Measurements from ENCODE around the gene F11R. TPM values are rescaled to one million over a fixed set of nuclear protein-coding genes. Genes with fewer than 3 reads are reported as not detected.

F11R gene
- total and polyA plus RNA-seq, 2 donors (not counting 3 experiments of a cell fraction or from before 2014, with no cell fraction given): 97.0 to 124 TPM

- no TSS peak for BruUV-seq (replicated peaks)
- no peaks in the 10 kb centered on the region for H3K4me1 ChIP-seq (ENCODE audit: control insufficient read depth, extremely low read depth, insufficient read depth, low read length)
- H3K9me1 ChIP-seq (replicated peaks; ENCODE audit: control insufficient read depth, extremely low read depth, insufficient read depth, low read length): no peaks in the 10 kb centered on the region
- no peak overlapping the region for H3K4me2 ChIP-seq (ENCODE audit: insufficient read depth, low read length)
- H3K4me3 ChIP-seq (replicated peaks in 1 of 3; ENCODE audit: insufficient read depth in 1 of 3, low read depth in 1 of 3, low read length in 3 of 3): no peak overlapping the region
- H3K27me3 ChIP-seq (ENCODE audit: control insufficient read depth in 2 of 2, insufficient read depth in 2 of 2, low read length in 2 of 2): peaks cover under 1% of the 10 kb centered on the region in 2 experiments
- dilution Hi-C loops (cut with MboI; ENCODE audit: extremely low pct_ligation_motif_present, low sequenced_read_pairs) (no loop called here), intact Hi-C loops (cut with micrococcal nuclease) (loop anchor here (10.0 kb wide), 1 partner anchor 734 kb away; no protein-coding TSS in a partner anchor)
- DNase-seq (ENCODE audit: low read depth, low spot score): no peak
- H2AFZ ChIP-seq (ENCODE audit: low read depth, low read length): no peak overlapping the region
- no peaks in the 10 kb centered on the region for H3K9me3 ChIP-seq (replicated peaks; ENCODE audit: control insufficient read depth, insufficient read depth, low read length)
- H3K27ac ChIP-seq (ENCODE audit: insufficient read depth, low read depth, low read length): no peak overlapping the region
- FAIRE-seq: no peak
- TF ChIP-seq JUN (IDR thresholded peaks at IDR 0.05; ENCODE audit: borderline replicate concordance, insufficient read depth, insufficient read length, low read depth): no peak
- TF ChIP-seq POLR2A (IDR thresholded peaks at IDR 0.05; ENCODE audit: low read depth, low read length): no peak
- no peak for TF ChIP-seq GATA2 (IDR thresholded peaks at IDR 0.05; ENCODE audit: insufficient read depth, insufficient read length, low read depth, low read length)
- TF ChIP-seq EZH2 (IDR thresholded peaks at IDR 0.05; ENCODE audit: borderline replicate concordance, low read depth, low read length, severe bottlenecking): no peak
- no peak for TF ChIP-seq MAX (IDR thresholded peaks at IDR 0.05; ENCODE audit: insufficient read depth, insufficient read length)
- TF ChIP-seq FOS (IDR thresholded peaks at IDR 0.05; ENCODE audit: borderline replicate concordance, insufficient read depth, low read length): no peak
- no peak for TF ChIP-seq MYC (IDR thresholded peaks at IDR 0.05; ENCODE audit: low read depth, low read length)
- TF ChIP-seq POLR2AphosphoS5 (IDR thresholded peaks at IDR 0.05; ENCODE audit: insufficient read depth, low read depth, low read length): no peak
- TF ChIP-seq, protein P1, sequence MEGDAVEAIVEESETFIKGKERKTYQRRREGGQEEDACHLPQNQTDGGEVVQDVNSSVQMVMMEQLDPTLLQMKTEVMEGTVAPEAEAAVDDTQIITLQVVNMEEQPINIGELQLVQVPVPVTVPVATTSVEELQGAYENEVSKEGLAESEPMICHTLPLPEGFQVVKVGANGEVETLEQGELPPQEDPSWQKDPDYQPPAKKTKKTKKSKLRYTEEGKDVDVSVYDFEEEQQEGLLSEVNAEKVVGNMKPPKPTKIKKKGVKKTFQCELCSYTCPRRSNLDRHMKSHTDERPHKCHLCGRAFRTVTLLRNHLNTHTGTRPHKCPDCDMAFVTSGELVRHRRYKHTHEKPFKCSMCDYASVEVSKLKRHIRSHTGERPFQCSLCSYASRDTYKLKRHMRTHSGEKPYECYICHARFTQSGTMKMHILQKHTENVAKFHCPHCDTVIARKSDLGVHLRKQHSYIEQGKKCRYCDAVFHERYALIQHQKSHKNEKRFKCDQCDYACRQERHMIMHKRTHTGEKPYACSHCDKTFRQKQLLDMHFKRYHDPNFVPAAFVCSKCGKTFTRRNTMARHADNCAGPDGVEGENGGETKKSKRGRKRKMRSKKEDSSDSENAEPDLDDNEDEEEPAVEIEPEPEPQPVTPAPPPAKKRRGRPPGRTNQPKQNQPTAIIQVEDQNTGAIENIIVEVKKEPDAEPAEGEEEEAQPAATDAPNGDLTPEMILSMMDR (IDR thresholded peaks at IDR 0.05; ENCODE audit: extremely low read depth in 1 of 2, insufficient read depth in 1 of 2, low read depth in 1 of 2, low read length in 2 of 2): no peak
- ChIA-PET POLR2A (no interaction called here), CTCF (interaction anchor here (1.2 kb wide), 1 partner anchor 18 kb away, joined by 3 read pairs; no protein-coding TSS in a partner anchor)
- H3K9ac ChIP-seq (replicated peaks; ENCODE audit: extremely low read depth, insufficient read depth, low read length): no peak overlapping the region
- H3K36me3 ChIP-seq (ENCODE audit: control insufficient read depth in 2 of 2, extremely low read depth in 1 of 2, insufficient read depth in 2 of 2, low read length in 2 of 2): no peaks in the 10 kb centered on the region
- no peaks in the 10 kb centered on the region for H3K79me2 ChIP-seq (ENCODE audit: control insufficient read depth, insufficient read depth, low read length)
- no peaks in the 10 kb centered on the region for H4K20me1 ChIP-seq (replicated peaks; ENCODE audit: control insufficient read depth, extremely low read depth, insufficient read depth, low read length)
Measured at GRCh38 chr1:161059293-161059692, 38.3 kb upstream of the F11R start.
